Measurements from ENCODE around the gene FAM241A. TPM values are rescaled to one million over a fixed set of nuclear protein-coding genes. Genes with fewer than 3 reads are reported as not detected.

FAM241A gene
- 1 to 10 TPM in 3 of 5 donors, under 1 TPM in 1, not detected in 1; 0.58 to 8.4 (median 4.0) TPM for total RNA-seq
- 1 to 10 TPM; 1.7 to 6.7 (median 2.4) TPM for polyA plus RNA-seq
- long read RNA-seq, donor 1, full-length matches to known transcripts: 10 of 10 reads
- long read RNA-seq, donor 1, partial matches to known transcripts: 0 of 10 reads
- long read RNA-seq, donor 1, other reads (novel, unspliced or antisense): 0 of 10 reads
- long read RNA-seq, donor 2, full-length matches to known transcripts: 7 of 7 reads
- long read RNA-seq, donor 2, partial matches to known transcripts: 0 of 7 reads
- long read RNA-seq, donor 2, other reads (novel, unspliced or antisense): 0 of 7 reads
- long read RNA-seq, donor 3, full-length matches to known transcripts: 9 of 9 reads
- long read RNA-seq, donor 3, partial matches to known transcripts: 0 of 9 reads
- long read RNA-seq, donor 3, other reads (novel, unspliced or antisense): 0 of 9 reads
- long read RNA-seq, donor 4, full-length matches to known transcripts: 1 of 1 reads
- long read RNA-seq, donor 4, partial matches to known transcripts: 0 of 1 reads
- long read RNA-seq, donor 4, other reads (novel, unspliced or antisense): 0 of 1 reads
- long read RNA-seq, donor 5, full-length matches to known transcripts: 19 of 19 reads
- long read RNA-seq, donor 5, partial matches to known transcripts: 0 of 19 reads
- long read RNA-seq, donor 5, other reads (novel, unspliced or antisense): 0 of 19 reads
- long read RNA-seq, donor 6, full-length matches to known transcripts: 24 of 24 reads
- long read RNA-seq, donor 6, partial matches to known transcripts: 0 of 24 reads
- long read RNA-seq, donor 6, other reads (novel, unspliced or antisense): 0 of 24 reads
- long read RNA-seq, donor 7, full-length matches to known transcripts: 18 of 18 reads
- long read RNA-seq, donor 7, partial matches to known transcripts: 0 of 18 reads
- long read RNA-seq, donor 7, other reads (novel, unspliced or antisense): 0 of 18 reads
- long read RNA-seq, donor 8, full-length matches to known transcripts: 5 of 5 reads
- long read RNA-seq, donor 8, partial matches to known transcripts: 0 of 5 reads
- long read RNA-seq, donor 8, other reads (novel, unspliced or antisense): 0 of 5 reads
- long read RNA-seq, donor 9, full-length matches to known transcripts: 11 of 11 reads
- long read RNA-seq, donor 9, partial matches to known transcripts: 0 of 11 reads
- long read RNA-seq, donor 9, other reads (novel, unspliced or antisense): 0 of 11 reads
- long read RNA-seq, donor 10, full-length matches to known transcripts: 2 of 2 reads
- long read RNA-seq, donor 10, partial matches to known transcripts: 0 of 2 reads
- long read RNA-seq, donor 10, other reads (novel, unspliced or antisense): 0 of 2 reads

DNA sequence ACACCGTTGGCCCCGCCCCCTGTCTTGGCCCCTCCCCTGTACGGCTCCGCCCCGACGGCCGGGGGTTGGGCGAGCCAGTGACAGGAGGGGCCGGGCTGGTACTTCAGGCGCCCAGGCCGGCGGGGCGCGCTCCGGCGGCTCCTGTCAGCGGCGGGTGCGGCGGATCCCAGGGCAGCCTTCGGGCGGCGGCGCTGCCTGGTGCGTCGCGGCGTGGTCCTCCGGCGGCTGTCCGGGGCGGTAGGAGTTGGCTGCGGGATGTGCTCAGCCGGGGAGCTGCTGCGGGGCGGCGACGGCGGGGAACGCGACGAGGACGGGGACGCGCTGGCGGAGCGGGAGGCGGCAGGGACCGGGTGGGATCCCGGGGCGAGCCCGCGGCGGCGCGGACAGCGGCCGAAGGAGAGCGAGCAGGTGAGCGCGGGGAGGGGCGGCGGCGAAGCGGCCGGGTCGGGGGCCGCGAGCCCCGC lies at the start of gene FAM241A:
TSS of gene FAM241A (plus strand) at position 129 of the 464 bp plus-strand sequence. CDS start at position 256, 127 bp downstream.
- H3K4me1 ChIP-seq: peaks cover 4 to 34% (median 16%) of the 10 kb centered on the region in 4 donors
- 0 to 1% (median 1%) methylated on average over 29 to 64 of the region's 70 CpGs for WGBS, 5 donors
- TF ChIP-seq POLR2AphosphoS5 (IDR thresholded peaks at IDR 0.05) (peak; percentile 49 to 77 (median 74)), POLR2A (IDR thresholded peaks at IDR 0.05) (no peak), EP300 (IDR thresholded peaks at IDR 0.05) (no peak), CTCF (IDR thresholded peaks at IDR 0.05) (no peak)
- no peaks in the 10 kb centered on the region for H3K27me3 ChIP-seq
- intact Hi-C loops (cut with DNase I; ENCODE audit: low total_unique reads): no loop called here
- H3K9me3 ChIP-seq: no peaks in the 10 kb centered on the region
- peak within 1 kb of the TSS; percentile 88 to 99 (median 94) for H3K27ac ChIP-seq
- H3K4me3 ChIP-seq: peak within 1 kb of the TSS; percentile 77 to 90 (median 87)
- DNase-seq: peak; percentile 89 to 95
- no peaks in the 10 kb centered on the region for H3K36me3 ChIP-seq

DNA sequence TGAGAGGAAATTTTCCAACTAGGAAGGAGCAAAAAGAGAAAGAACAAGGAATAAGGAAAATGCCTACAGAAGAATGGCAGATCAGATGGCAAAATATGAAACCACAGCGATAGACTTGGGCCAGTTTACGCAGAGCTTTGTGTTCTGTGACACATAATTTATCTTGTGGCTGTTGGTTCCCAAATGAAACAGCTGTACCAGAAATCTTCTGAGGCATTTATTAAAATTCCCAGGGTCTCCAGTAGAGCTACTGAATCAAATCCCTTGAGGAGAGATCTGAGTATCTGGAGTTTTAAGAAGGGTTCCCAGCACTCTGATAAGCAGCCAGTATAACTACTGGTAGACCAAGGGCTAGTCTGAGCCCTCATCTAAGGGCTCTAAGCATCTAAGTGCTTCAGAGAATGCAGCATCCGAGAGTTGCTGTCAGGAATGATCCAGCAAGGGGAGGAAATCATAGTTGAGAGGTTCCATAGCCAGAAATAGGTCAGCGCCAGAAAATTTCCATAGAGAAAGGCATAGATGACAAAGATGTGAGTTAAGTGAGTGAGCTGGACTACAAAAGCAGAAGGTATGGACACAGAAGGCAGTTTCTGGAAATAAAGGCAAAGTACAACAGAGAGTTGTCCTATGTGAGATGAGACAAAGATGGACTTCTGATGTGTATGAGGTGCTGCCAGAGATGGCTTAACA lies 46.3 kb upstream of the FAM241A start:
- DNase-seq: no peak
- no peaks in the 10 kb centered on the region for H3K27me3 ChIP-seq
- H3K9me3 ChIP-seq: no peaks in the 10 kb centered on the region
- 61 to 80% (median 77%) methylated on average over 4 of the region's 4 CpGs for WGBS, 5 donors
- TF ChIP-seq EP300 (IDR thresholded peaks at IDR 0.05) (no peak), POLR2A (IDR thresholded peaks at IDR 0.05) (no peak), CTCF (IDR thresholded peaks at IDR 0.05) (no peak), POLR2AphosphoS5 (IDR thresholded peaks at IDR 0.05) (no peak)
- no peak overlapping the region for H3K27ac ChIP-seq
- H3K36me3 ChIP-seq: no peaks in the 10 kb centered on the region
- H3K4me1 ChIP-seq: peaks cover 0 to 17% (median 8%) of the 10 kb centered on the region in 4 donors
- H3K4me3 ChIP-seq: no peak overlapping the region
- intact Hi-C loops (cut with DNase I; ENCODE audit: low total_unique reads): loop anchor here (5.0 kb wide), 1 partner anchor 138 kb away; no protein-coding TSS in a partner anchor

GRCh38 chr4:112099701-112100297 lies 45.5 kb upstream of the FAM241A start:
- no peaks in the 10 kb centered on the region for H3K36me3 ChIP-seq
- peak overlapping the region in 1 of 5 donors; percentile 4 for H3K27ac ChIP-seq
- peaks cover 0 to 17% (median 8%) of the 10 kb centered on the region in 4 donors for H3K4me1 ChIP-seq
- TF ChIP-seq EP300 (IDR thresholded peaks at IDR 0.05) (no peak), CTCF (IDR thresholded peaks at IDR 0.05) (peak in 4 of 7 experiments; percentile 40 to 73 (median 62))
- no peaks in the 10 kb centered on the region for H3K9me3 ChIP-seq
- H3K4me3 ChIP-seq: no peak overlapping the region
- intact Hi-C loops (cut with DNase I; ENCODE audit: low total_unique reads): loop anchor here (5.0 kb wide), 1 partner anchor 138 kb away; no protein-coding TSS in a partner anchor
- WGBS, 5 donors: 10 to 18% (median 14%) methylated on average over 5 of the region's 5 CpGs
- DNase-seq: peak in 1 of 2 donors; percentile 74
- H3K27me3 ChIP-seq: no peaks in the 10 kb centered on the region
